Stimulated activated CD4-positive, alpha-beta T cell treated with anti-CD3 and anti-CD28 coated beads, Interleukin-12 subunit alpha, Interleukin-12 subunit beta, amount 100 ng/mL, for 24 hours (primary cell): ENCODE data around the gene TOP2A.

Source experiments
- DNase-seq, 2 experiments: peaks; one replicate each; pipeline ENCODE4 v3.0.0-alpha.2; 2020; ENCODE audit warnings: low read depth in 2 of 2

The TOP2A gene

GRCh38 chr17:40347319-40348135 lies 70.2 kb downstream of the TOP2A start:
- no peak for DNase-seq

- DNase-seq, result no peak
These were observed 70.9 kb downstream of the TOP2A start for GRCh38 chr17:40346765-40347158.

GRCh38 chr17:40345994-40346764 lies 71.5 kb downstream of the TOP2A start:
- DNase-seq, result no peak

DNA sequence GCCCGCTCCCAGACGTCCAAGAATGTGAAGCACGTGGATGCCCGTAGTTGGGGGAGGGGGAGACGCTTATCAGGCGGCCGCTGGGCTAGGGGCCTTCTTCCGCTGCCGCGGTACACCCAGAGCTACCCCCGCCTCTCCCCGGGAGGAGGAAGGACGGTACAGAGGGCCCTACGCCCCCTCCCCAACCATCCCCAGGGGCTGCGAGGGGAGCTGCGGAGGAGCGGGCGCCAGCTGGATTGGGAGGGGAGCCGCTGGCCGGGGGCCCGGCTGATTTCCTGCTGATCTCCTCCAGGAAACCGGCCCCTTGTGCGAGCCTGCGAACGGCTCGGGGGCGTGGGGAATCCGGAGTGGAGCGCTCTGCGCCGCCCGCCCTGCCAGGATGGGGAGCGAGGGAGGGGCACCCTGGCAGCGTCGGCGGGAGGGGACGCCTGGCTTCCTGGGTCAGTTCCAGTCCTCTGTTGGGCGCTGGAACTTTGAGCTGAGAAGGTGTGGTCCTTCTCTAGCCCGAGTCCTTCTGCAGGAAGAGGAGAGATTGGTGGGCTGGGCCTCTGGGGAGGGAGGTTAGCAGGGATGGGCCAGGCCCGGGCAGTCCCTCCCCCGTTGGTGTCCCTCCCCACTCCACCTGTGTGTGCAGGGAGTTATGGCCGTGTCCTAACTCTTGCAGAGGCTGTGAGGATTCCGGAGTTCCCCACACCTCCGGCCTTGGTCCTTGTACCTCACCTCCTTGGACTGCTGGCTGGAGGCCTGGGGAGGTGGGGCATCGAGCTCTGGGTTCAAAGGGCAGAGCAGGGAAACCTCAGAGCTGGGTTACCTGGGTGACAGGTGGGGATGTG lies 72.3 kb downstream of the TOP2A start:
- DNase-seq, result no peak

DNA sequence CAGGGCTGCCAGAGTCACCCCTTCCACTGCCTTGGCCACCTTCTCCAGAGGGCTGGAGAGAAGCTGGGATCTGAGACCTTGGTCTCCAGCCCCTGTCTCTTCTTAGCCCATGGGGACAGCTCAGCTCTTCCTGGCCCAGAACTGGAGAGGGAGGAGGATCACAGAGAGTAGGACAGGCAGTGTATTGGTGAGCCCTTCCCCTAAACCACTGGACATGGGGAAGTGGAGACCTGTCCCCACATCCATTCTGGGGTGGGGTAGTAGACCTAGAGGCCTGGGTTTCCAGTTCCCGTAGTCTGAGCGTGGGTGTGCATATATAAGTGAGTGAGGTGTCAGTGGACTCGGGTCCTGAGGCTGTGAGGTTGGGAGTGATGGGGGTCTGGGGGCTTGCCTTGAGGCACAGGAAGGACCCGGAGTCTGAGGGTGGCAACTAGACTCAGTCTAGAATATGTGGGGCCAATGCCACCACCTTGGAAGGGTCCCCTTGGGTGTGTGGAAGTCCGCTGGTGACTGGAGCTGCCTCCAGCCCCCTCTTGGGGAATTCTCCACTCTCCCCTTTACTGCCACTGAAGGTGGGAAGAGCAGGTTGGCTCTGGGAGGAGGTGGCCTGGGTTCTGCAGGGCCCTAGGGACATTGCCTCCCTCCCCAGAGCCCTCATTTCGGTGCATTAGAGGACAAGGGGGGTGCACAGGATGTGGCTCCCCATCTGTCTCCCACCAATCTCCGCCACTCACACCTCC lies 73.1 kb downstream of the TOP2A start:
- no peak for DNase-seq

DNA sequence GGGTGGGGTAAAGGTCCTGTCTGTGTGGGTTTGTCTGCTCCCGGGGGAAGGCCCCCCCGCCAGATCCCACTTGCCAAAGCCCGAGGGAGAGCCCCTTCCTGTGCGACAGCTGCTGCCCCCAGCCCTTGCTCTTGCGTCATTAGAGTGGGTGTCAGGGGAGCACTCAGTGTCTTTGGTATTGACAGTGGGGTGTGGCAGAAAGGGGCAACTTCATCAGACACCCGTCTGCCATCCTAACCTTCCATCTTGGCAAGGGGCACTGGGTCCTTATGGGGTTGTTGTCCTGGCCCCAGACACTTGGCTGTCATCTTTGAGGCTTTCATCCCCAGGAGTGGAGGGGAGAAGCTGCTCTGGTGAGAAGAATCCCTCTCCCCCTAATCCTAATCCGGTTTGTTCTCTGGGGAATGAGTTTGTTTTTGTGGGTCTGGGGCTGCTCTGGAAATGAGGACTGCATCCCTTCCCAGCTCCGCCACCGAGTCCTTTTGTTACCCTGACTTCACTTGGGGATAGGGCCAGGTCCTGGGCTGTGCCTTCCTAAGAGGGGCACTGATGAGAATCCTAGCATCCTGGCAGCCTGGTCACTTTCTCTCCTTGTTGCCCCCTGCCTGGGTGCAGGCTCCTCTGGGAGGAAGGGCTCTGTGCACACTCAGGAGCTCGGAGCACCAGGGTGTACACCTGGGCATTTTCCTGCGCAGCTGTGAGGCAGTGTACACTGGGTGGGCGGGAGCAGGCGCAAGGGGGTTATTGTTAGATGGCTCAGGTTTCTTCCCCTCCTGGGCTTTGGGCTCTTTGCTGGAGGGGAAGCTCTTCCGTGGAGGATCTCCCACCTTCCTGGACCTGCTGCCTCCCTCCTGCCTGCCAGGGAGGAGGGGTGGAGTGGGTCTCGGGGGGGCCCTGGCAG lies 74.2 kb downstream of the TOP2A start:
- DNase-seq, result no peak

DNA sequence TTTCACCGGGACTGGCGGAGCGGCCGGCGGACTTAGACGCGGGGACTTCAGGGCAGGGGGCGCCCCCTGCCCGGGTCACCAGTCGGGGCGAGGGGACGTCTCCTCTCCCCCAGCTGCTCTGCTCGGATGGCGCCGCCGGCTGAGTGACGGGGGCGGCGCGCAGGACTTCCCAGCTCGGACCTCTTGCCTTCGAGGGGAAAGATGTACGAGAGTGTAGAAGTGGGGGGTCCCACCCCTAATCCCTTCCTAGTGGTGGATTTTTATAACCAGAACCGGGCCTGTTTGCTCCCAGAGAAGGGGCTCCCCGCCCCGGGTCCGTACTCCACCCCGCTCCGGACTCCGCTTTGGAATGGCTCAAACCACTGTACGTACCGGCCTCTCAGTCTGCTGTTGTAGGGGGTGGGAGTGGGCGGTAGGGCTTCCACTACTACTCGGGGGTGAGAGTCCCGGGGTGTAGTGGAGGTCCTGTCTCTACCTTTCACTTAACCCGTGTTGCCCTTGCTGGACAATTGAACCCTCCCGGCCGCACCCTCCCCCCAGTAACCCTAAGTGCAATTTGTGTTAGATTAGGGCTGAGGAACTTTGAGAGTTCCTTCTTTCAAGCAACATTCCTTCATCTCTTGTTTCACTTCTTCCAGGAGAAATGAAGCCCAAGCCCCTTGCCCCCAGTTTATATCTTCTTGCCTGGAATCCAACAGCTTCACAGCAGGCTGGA lies 75.0 kb downstream of the TOP2A start:
- DNase-seq, result no peak

DNA sequence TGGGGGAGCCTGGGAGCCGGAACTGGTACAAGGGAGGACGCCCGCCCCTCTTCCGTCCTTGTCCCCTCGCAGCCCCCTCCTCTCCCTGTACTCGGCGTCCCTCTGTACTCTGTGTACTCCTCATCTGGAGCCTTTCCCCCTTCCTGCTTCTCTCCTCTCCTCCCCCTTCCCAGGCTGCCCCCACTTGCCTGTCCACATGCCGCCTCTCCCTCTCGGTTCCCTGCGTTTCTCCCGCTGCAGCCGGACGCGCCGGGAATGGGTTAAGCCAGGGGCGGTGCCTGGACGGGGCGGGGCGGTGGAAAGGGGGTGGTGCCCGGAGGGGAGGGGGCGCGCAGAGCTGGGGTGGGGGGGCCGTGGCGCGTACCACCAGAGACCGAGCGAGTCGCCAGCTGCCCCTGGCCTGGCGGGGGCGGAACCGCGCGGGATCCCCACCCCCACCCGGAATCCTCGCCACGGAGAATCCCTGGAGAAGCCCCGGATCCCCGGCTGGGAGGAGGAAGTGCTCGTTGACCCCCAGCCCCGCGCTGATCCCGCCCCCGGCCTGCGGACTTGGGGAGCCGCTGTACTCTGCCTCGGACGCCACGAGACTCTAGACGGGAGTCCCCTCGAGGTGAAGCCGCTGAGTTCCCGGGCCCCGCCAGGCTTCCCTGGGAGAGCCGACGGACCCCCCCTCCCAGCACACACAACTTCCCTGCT lies 75.7 kb downstream of the TOP2A start:
- no peak for DNase-seq

- DNase-seq, result peak; percentile 57 to 72
These were observed 76.6 kb downstream of the TOP2A start for GRCh38 chr17:40340880-40341807.

DNA sequence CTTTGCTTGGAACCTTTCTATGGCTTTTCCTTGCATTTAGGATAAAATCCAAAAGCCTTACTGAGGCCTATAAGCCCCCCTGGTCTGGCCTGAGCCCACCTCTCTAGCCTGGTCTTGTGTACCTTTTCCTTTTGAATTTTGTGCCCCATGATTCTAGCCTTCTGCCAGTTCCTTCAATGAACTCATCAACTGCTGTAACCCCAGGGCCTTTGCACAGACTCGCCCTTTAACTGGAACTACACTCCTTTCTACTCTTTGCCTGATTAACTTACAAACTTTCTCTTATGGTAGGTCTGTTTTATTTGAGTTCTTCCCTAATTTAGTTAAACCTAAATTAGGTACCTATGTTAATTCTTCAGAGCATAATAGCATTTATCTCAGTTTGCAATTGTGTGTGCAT lies 77.4 kb downstream of the TOP2A start:
- no peak for DNase-seq

DNA sequence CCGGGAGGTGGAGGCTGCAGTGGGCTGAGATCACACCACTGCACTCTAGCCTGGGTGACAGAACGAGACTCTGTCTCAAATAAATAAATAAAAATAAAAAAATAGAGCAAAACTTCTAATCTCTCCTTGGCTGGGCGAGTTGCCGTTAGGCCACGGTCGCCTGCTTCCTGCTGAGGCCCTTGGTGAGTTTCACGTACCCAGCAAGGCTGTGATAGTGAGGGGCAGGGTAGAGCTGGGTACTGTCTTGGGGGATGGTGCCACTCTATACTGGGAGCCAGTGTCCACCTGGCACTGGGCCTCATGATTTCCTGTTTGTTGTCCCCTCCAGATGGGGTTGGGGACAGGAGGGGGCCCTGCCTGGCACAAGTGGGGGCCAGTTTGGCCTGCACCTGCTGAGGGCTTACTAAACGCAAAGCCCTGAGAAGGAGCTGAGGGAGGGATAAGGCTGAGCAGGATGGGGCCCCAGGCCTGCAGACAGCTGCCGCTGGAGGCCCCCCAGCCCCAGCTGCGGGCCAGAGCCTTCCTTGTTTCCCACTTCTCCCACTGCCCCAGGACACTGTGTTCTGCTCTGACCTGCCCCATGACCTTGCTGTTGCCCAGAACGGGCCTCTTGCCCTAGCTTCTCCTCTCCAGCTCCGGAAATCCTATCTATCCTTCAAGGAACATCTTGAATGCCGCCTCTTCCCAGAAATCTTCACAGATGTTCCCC lies 78.6 kb downstream of the TOP2A start:
- no peak for DNase-seq
